Endothelial cell of umbilical vein (primary cell): ENCODE data around the gene TMEM205. TPM values are rescaled to one million over a fixed set of nuclear protein-coding genes. Genes with fewer than 3 reads are reported as not detected.

Source experiments
- BruUV-seq: library from RNA; stranded (reverse); fragments of 400-500 nt; replicated peaks from 2 replicates; lab custom pipeline; 2021; lab: Mats Ljungman, UMichigan
- CTCF ChIA-PET: fragments of 300-600, 350-600 bp; sonication (Branson Sonifier 250); formaldehyde crosslinking; loops from one replicate; lab custom pipeline; 2021; ENCODE audit warnings: antibody characterized with exemption, inconsistent platforms; lab: Charles Lee
- POLR2A ChIA-PET: fragments of 300-600, 350-600 bp; sonication (Branson Sonifier 250); formaldehyde crosslinking; loops from one replicate; lab custom pipeline; 2021; ENCODE audit warnings: antibody characterized with exemption, inconsistent platforms; lab: Charles Lee
- DNase-seq: peaks from one replicate; pipeline ENCODE4 v3.0.0-alpha.2; 2011; ENCODE audit warnings: low read depth, low spot score
- FAIRE-seq: peaks from 2 replicates; lab custom pipeline; 2011; peaks lifted over from hg19 to GRCh38; lab: Jason Lieb, UNC
- H2AFZ ChIP-seq: 2 replicates; pipeline ENCODE4 v1.6.0; 2012; ENCODE audit warnings: low read depth, low read length, control low read depth, inconsistent platforms
- H3K27ac ChIP-seq: 2 replicates; pipeline ENCODE4 v1.5.1; 2011; ENCODE audit warnings: low read depth, mild to moderate bottlenecking, control low read depth, low read length, moderate library complexity; ENCODE audit not compliant: insufficient read depth
- H3K27me3 ChIP-seq, 2 experiments: 2 replicates each; pipeline versions ENCODE4 v1.6.0 to v1.6.1; 2011; ENCODE audit warnings: low read length in 2 of 2, mixed read lengths in 1 of 2; ENCODE audit not compliant: control insufficient read depth in 2 of 2, insufficient read depth in 2 of 2
- H3K36me3 ChIP-seq, 2 experiments: 2 replicates in 1 of 2; 3 replicates in 1 of 2; pipeline ENCODE4 v1.5.1; 2011; ENCODE audit warnings: low read length in 2 of 2, mild to moderate bottlenecking in 1 of 2, moderate library complexity in 1 of 2; ENCODE audit not compliant: control insufficient read depth in 2 of 2, insufficient read depth in 2 of 2; ENCODE audit errors: extremely low read depth in 1 of 2
- H3K4me1 ChIP-seq: 3 replicates; pipeline ENCODE4 v1.5.1; 2011; ENCODE audit warnings: mild to moderate bottlenecking, low read length; ENCODE audit not compliant: control insufficient read depth, insufficient read depth; ENCODE audit errors: extremely low read depth
- H3K4me2 ChIP-seq: 2 replicates; pipeline ENCODE4 v1.6.1; 2011; ENCODE audit warnings: low read length, control low read depth, mixed read lengths; ENCODE audit not compliant: insufficient read depth
- H3K4me3 ChIP-seq, 3 experiments: fragments of 200-600 bp in 1 of 3; sonication (generic), shearing (Covaris generic) in 1 of 3; replicated peaks in 1 of 3; 2 replicates each; pipeline ENCODE4 v1.5.1; 2011 to 2016; ENCODE audit warnings: control low read depth in 3 of 3, low read length in 3 of 3, mild to moderate bottlenecking in 2 of 3, inconsistent platforms in 1 of 3, low read depth in 1 of 3, moderate library complexity in 1 of 3; ENCODE audit not compliant: insufficient read depth in 1 of 3
- H3K79me2 ChIP-seq: 2 replicates; pipeline ENCODE4 v1.6.0; 2012; ENCODE audit warnings: low read length, inconsistent platforms; ENCODE audit not compliant: control insufficient read depth, insufficient read depth
- H3K9ac ChIP-seq: replicated peaks from 2 replicates; pipeline ENCODE3; 2011; ENCODE audit warnings: low read length, control low read depth; ENCODE audit not compliant: insufficient read depth; ENCODE audit errors: extremely low read depth
- H3K9me1 ChIP-seq: replicated peaks from 3 replicates; pipeline ENCODE4 v1.6.0; 2011; ENCODE audit warnings: mild to moderate bottlenecking, low read length; ENCODE audit not compliant: control insufficient read depth, insufficient read depth; ENCODE audit errors: extremely low read depth
- H3K9me3 ChIP-seq: replicated peaks from 2 replicates; pipeline ENCODE4 v1.5.1; 2012; ENCODE audit warnings: low read length, inconsistent platforms; ENCODE audit not compliant: control insufficient read depth, insufficient read depth
- H4K20me1 ChIP-seq: replicated peaks from 2 replicates; pipeline ENCODE3; 2011; ENCODE audit warnings: mild to moderate bottlenecking, low read length; ENCODE audit not compliant: control insufficient read depth, insufficient read depth; ENCODE audit errors: extremely low read depth
- EZH2 ChIP-seq: IDR thresholded peaks from 2 replicates; pipeline ENCODE4 v1.6.1; 2012; ENCODE audit warnings: borderline replicate concordance, low read depth, mild to moderate bottlenecking, moderate library complexity, low read length, inconsistent platforms; ENCODE audit not compliant: severe bottlenecking
- FOS ChIP-seq: IDR thresholded peaks from 2 replicates; pipeline ENCODE4 v1.6.1; 2011; ENCODE audit warnings: mild to moderate bottlenecking, low read length, moderate library complexity, borderline replicate concordance; ENCODE audit not compliant: insufficient read depth
- GATA2 ChIP-seq: IDR thresholded peaks from 2 replicates; pipeline ENCODE4 v1.7.0; 2011; ENCODE audit warnings: low read depth, mild to moderate bottlenecking, moderate library complexity, mixed read lengths, low read length; ENCODE audit not compliant: insufficient read length, insufficient read depth
- JUN ChIP-seq: IDR thresholded peaks from 2 replicates; pipeline ENCODE4 v1.6.1; 2011; ENCODE audit warnings: borderline replicate concordance, low read depth; ENCODE audit not compliant: insufficient read length, insufficient read depth
- MYC ChIP-seq: IDR thresholded peaks from one replicate; pipeline ENCODE4 v1.6.1; 2011; ENCODE audit warnings: mild to moderate bottlenecking, low read depth, low read length
- POLR2A ChIP-seq: IDR thresholded peaks from 2 replicates; pipeline ENCODE4 v1.6.1; 2012; ENCODE audit warnings: low read depth, mild to moderate bottlenecking, control low read depth, low read length
- POLR2AphosphoS5 ChIP-seq: IDR thresholded peaks from 2 replicates; pipeline ENCODE4 v1.6.1; 2012; ENCODE audit warnings: low read depth, mild to moderate bottlenecking, control low read depth, low read length, moderate library complexity; ENCODE audit not compliant: insufficient read depth
- dilution Hi-C: fragments of 300-500 bp; cut with MboI; formaldehyde crosslinking; loops from one replicate; pipeline ENCODE4 v1.15.0; 2019; ENCODE audit warnings: low sequenced_read_pairs; ENCODE audit not compliant: extremely low pct_ligation_motif_present
- intact Hi-C: fragments of 100-400 bp; cut with micrococcal nuclease; formaldehyde crosslinking; loops from one replicate; pipeline ENCODE4 v1.10.0; 2022
- polyA plus RNA-seq, 4 experiments: library from polyadenylated mRNA; depleted of rRNA in 3 of 4; stranded (reverse) in 3 of 4; unstranded in 1 of 4; fragments of >200 nt; gene quantifications; 2 replicates each; pipeline versions ENCODE4 v1.2.1 to v1.2.3, GENCODE V29; 2011 to 2012; ENCODE audit warnings: missing spikeins in 1 of 4
- total RNA-seq: library from RNA; stranded (reverse); gene quantifications from 2 replicates; pipeline ENCODE4 v1.2.3, GENCODE V29; 2021
- TF ChIP-seq, protein P1 (sequence below), 2 donors: IDR thresholded peaks; 1 replicate in 1 of 2; 2 replicates in 1 of 2; pipeline ENCODE4 v1.5.1; 2011; ENCODE audit warnings: low read length in 2 of 2, mild to moderate bottlenecking in 2 of 2, moderate library complexity in 2 of 2, control low read depth in 1 of 2, inconsistent platforms in 1 of 2, low read depth in 1 of 2; ENCODE audit not compliant: insufficient read depth in 1 of 2; ENCODE audit errors: extremely low read depth in 1 of 2
- TF ChIP-seq, protein P2 (sequence below): IDR thresholded peaks from 2 replicates; pipeline ENCODE4 v1.6.1; 2011; ENCODE audit not compliant: insufficient read depth, insufficient read length

Gene TMEM205
- total and polyA plus RNA-seq, 2 donors (not counting 3 experiments of a cell fraction or from before 2014, with no cell fraction given): 57.3 to 345 TPM

DNA sequence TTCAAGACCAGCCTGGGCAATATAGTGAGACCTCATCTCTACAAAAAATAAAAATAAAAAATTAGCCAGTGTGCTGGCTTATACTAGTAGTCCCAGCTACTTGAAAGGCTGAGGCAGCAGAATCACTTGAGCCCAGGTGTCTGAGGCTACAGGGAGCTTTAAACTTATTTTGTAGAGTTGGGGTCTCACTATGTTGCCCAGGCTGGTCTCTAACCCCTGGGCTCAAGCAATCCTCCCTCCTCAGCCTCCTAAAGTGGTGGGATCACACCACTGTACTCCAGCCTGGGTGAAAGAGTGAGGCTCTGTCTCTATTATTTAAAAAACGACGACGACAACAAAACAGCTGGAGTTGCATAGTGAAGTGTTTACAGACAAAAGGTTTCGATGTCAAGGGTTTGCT is 14.6 kb downstream of the TMEM205 start:
- BruUV-seq: no TSS peak
- no peak overlapping the region for H2AFZ ChIP-seq
- H3K79me2 ChIP-seq: no peaks in the 10 kb centered on the region

More for the DNA sequence above, 14.6 kb downstream of the TMEM205 start:
- ChIA-PET CTCF (interaction anchor here (0.6 to 1.4 kb wide), 4 partner anchors 8 to 87 kb away, joined by 3 to 5 read pairs (median 4); partner anchors contain the start of genes RAB3D and RGL3), POLR2A (no interaction called here)
- Histone ChIP-seq H3K27me3 (no peaks in the 10 kb centered on the region), H3K4me2 (no peak overlapping the region), H3K27ac (no peak overlapping the region), H3K4me3 (no peak overlapping the region), H3K9ac (no peak overlapping the region), H3K9me3 (no peaks in the 10 kb centered on the region), H3K36me3 (peaks cover 0 to 22% of the 10 kb centered on the region in 2 experiments), H3K4me1 (no peaks in the 10 kb centered on the region), H3K9me1 (no peaks in the 10 kb centered on the region), H4K20me1 (no peaks in the 10 kb centered on the region)
- FAIRE-seq (no peak), DNase-seq (no peak)
- dilution Hi-C loops (no loop called here), intact Hi-C loops (no loop called here)
- no peak for TF ChIP-seq POLR2AphosphoS5
- TF ChIP-seq JUN: no peak
- TF ChIP-seq, protein P1, sequence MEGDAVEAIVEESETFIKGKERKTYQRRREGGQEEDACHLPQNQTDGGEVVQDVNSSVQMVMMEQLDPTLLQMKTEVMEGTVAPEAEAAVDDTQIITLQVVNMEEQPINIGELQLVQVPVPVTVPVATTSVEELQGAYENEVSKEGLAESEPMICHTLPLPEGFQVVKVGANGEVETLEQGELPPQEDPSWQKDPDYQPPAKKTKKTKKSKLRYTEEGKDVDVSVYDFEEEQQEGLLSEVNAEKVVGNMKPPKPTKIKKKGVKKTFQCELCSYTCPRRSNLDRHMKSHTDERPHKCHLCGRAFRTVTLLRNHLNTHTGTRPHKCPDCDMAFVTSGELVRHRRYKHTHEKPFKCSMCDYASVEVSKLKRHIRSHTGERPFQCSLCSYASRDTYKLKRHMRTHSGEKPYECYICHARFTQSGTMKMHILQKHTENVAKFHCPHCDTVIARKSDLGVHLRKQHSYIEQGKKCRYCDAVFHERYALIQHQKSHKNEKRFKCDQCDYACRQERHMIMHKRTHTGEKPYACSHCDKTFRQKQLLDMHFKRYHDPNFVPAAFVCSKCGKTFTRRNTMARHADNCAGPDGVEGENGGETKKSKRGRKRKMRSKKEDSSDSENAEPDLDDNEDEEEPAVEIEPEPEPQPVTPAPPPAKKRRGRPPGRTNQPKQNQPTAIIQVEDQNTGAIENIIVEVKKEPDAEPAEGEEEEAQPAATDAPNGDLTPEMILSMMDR (IDR thresholded peaks at IDR 0.05; ENCODE audit: extremely low read depth in 1 of 2, insufficient read depth in 1 of 2, low read depth in 1 of 2, low read length in 2 of 2): no peak
- TF ChIP-seq EZH2: no peak
- TF ChIP-seq, protein P2, sequence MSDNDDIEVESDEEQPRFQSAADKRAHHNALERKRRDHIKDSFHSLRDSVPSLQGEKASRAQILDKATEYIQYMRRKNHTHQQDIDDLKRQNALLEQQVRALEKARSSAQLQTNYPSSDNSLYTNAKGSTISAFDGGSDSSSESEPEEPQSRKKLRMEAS: no peak
- TF ChIP-seq FOS: no peak
- no peak for TF ChIP-seq MYC
- no peak for TF ChIP-seq GATA2
- no peak for TF ChIP-seq POLR2A
